A549 (cell line): ENCODE data around the gene SRGAP3.

Experiments
- GATA3 ChIP-seq: IDR thresholded peaks from 2 replicates; pipeline ENCODE4 v1.6.1; 2012; ENCODE audit warnings: borderline replicate concordance
- MYC ChIP-seq: IDR thresholded peaks from 2 replicates; pipeline ENCODE4 v1.6.1; 2012; ENCODE audit warnings: mild to moderate bottlenecking, inconsistent platforms, low read length, improper control_type of control experiment, borderline replicate concordance
- NR3C1 ChIP-seq: fragments of >200 bp; sonication (Bioruptor Twin); formaldehyde crosslinking; IDR thresholded peaks from 3 replicates; pipeline ENCODE4 v1.6.1; 2017
- POLR2A ChIP-seq: IDR thresholded peaks from 2 replicates; pipeline ENCODE4 v1.6.1; 2012; ENCODE audit warnings: mild to moderate bottlenecking, low read length
- RFX5 ChIP-seq: fragments of 450-650 bp; IDR thresholded peaks from 2 replicates; pipeline ENCODE4 v1.7.1; 2014; ENCODE audit warnings: antibody characterized with exemption, mild to moderate bottlenecking, moderate library complexity
- TFCP2L1 ChIP-seq: fragments of 250-450 bp; sonication (Bioruptor Pico); IDR thresholded peaks from 2 replicates; pipeline ENCODE4 v1.5.0; 2021; ENCODE audit warnings: mild to moderate bottlenecking
- TF ChIP-seq, protein P1 (sequence below): fragments of >200 bp; sonication (Bioruptor Twin); formaldehyde crosslinking; IDR thresholded peaks from 3 replicates; pipeline ENCODE4 v1.5.1; 2016
- TF ChIP-seq, protein P2 (sequence below): IDR thresholded peaks from 2 replicates; pipeline ENCODE4 v1.6.1; 2012; ENCODE audit warnings: low read depth, borderline replicate concordance
- TF ChIP-seq, protein P3 (sequence below): fragments of 250-450 bp; sonication (Bioruptor Pico); IDR thresholded peaks from 2 replicates; pipeline ENCODE4 v1.5.0; 2021; ENCODE audit warnings: mild to moderate bottlenecking, moderate library complexity, borderline replicate concordance
- TF ChIP-seq, protein P4 (sequence below): fragments of 200-600 bp; sonication (generic); IDR thresholded peaks from 2 replicates; pipeline ENCODE4 v1.6.1; 2016; ENCODE audit warnings: antibody characterized with exemption, mild to moderate bottlenecking, moderate library complexity

- TF ChIP-seq NR3C1 = no peak
- TF ChIP-seq, protein P1, sequence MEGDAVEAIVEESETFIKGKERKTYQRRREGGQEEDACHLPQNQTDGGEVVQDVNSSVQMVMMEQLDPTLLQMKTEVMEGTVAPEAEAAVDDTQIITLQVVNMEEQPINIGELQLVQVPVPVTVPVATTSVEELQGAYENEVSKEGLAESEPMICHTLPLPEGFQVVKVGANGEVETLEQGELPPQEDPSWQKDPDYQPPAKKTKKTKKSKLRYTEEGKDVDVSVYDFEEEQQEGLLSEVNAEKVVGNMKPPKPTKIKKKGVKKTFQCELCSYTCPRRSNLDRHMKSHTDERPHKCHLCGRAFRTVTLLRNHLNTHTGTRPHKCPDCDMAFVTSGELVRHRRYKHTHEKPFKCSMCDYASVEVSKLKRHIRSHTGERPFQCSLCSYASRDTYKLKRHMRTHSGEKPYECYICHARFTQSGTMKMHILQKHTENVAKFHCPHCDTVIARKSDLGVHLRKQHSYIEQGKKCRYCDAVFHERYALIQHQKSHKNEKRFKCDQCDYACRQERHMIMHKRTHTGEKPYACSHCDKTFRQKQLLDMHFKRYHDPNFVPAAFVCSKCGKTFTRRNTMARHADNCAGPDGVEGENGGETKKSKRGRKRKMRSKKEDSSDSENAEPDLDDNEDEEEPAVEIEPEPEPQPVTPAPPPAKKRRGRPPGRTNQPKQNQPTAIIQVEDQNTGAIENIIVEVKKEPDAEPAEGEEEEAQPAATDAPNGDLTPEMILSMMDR = no peak
- no peak for TF ChIP-seq MYC
- TF ChIP-seq, protein P2, sequence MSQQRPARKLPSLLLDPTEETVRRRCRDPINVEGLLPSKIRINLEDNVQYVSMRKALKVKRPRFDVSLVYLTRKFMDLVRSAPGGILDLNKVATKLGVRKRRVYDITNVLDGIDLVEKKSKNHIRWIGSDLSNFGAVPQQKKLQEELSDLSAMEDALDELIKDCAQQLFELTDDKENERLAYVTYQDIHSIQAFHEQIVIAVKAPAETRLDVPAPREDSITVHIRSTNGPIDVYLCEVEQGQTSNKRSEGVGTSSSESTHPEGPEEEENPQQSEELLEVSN = no peak
- no peak for TF ChIP-seq TFCP2L1
- TF ChIP-seq GATA3 = no peak
- TF ChIP-seq, protein P3, sequence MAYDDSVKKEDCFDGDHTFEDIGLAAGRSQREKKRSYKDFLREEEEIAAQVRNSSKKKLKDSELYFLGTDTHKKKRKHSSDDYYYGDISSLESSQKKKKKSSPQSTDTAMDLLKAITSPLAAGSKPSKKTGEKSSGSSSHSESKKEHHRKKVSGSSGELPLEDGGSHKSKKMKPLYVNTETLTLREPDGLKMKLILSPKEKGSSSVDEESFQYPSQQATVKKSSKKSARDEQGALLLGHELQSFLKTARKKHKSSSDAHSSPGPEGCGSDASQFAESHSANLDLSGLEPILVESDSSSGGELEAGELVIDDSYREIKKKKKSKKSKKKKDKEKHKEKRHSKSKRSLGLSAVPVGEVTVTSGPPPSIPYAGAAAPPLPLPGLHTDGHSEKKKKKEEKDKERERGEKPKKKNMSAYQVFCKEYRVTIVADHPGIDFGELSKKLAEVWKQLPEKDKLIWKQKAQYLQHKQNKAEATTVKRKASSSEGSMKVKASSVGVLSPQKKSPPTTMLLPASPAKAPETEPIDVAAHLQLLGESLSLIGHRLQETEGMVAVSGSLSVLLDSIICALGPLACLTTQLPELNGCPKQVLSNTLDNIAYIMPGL (CRISPR knock-in tag) = no peak
- TF ChIP-seq POLR2A = no peak
- TF ChIP-seq, protein P4, sequence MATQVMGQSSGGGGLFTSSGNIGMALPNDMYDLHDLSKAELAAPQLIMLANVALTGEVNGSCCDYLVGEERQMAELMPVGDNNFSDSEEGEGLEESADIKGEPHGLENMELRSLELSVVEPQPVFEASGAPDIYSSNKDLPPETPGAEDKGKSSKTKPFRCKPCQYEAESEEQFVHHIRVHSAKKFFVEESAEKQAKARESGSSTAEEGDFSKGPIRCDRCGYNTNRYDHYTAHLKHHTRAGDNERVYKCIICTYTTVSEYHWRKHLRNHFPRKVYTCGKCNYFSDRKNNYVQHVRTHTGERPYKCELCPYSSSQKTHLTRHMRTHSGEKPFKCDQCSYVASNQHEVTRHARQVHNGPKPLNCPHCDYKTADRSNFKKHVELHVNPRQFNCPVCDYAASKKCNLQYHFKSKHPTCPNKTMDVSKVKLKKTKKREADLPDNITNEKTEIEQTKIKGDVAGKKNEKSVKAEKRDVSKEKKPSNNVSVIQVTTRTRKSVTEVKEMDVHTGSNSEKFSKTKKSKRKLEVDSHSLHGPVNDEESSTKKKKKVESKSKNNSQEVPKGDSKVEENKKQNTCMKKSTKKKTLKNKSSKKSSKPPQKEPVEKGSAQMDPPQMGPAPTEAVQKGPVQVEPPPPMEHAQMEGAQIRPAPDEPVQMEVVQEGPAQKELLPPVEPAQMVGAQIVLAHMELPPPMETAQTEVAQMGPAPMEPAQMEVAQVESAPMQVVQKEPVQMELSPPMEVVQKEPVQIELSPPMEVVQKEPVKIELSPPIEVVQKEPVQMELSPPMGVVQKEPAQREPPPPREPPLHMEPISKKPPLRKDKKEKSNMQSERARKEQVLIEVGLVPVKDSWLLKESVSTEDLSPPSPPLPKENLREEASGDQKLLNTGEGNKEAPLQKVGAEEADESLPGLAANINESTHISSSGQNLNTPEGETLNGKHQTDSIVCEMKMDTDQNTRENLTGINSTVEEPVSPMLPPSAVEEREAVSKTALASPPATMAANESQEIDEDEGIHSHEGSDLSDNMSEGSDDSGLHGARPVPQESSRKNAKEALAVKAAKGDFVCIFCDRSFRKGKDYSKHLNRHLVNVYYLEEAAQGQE = no peak
- TF ChIP-seq RFX5 = no peak
Measured at GRCh38 chr3:9119331-9119730, 130.1 kb downstream of the SRGAP3 start.
